Endothelial cell of umbilical vein (primary cell): ENCODE measurements around the gene UBXN11. TPM values are rescaled to one million over a fixed set of nuclear protein-coding genes. Genes with fewer than 3 reads are reported as not detected.

Source experiments
- BruUV-seq: library from RNA; stranded (reverse); fragments of 400-500 nt; replicated peaks from 2 replicates; lab custom pipeline; 2021; lab: Mats Ljungman, UMichigan
- CTCF ChIA-PET: fragments of 300-600, 350-600 bp; sonication (Branson Sonifier 250); formaldehyde crosslinking; loops from one replicate; lab custom pipeline; 2021; ENCODE audit warnings: antibody characterized with exemption, inconsistent platforms; lab: Charles Lee
- POLR2A ChIA-PET: fragments of 300-600, 350-600 bp; sonication (Branson Sonifier 250); formaldehyde crosslinking; loops from one replicate; lab custom pipeline; 2021; ENCODE audit warnings: antibody characterized with exemption, inconsistent platforms; lab: Charles Lee
- DNase-seq: peaks from one replicate; pipeline ENCODE4 v3.0.0-alpha.2; 2011; ENCODE audit warnings: low read depth, low spot score
- FAIRE-seq: peaks from 2 replicates; lab custom pipeline; 2011; peaks lifted over from hg19 to GRCh38; lab: Jason Lieb, UNC
- H2AFZ ChIP-seq: 2 replicates; pipeline ENCODE4 v1.6.0; 2012; ENCODE audit warnings: low read depth, low read length, control low read depth, inconsistent platforms
- H3K27ac ChIP-seq: 2 replicates; pipeline ENCODE4 v1.5.1; 2011; ENCODE audit warnings: low read depth, mild to moderate bottlenecking, control low read depth, low read length, moderate library complexity; ENCODE audit not compliant: insufficient read depth
- H3K27me3 ChIP-seq, 2 experiments: 2 replicates each; pipeline versions ENCODE4 v1.6.0 to v1.6.1; 2011; ENCODE audit warnings: low read length in 2 of 2, mixed read lengths in 1 of 2; ENCODE audit not compliant: control insufficient read depth in 2 of 2, insufficient read depth in 2 of 2
- H3K36me3 ChIP-seq, 2 experiments: 2 replicates in 1 of 2; 3 replicates in 1 of 2; pipeline ENCODE4 v1.5.1; 2011; ENCODE audit warnings: low read length in 2 of 2, mild to moderate bottlenecking in 1 of 2, moderate library complexity in 1 of 2; ENCODE audit not compliant: control insufficient read depth in 2 of 2, insufficient read depth in 2 of 2; ENCODE audit errors: extremely low read depth in 1 of 2
- H3K4me1 ChIP-seq: 3 replicates; pipeline ENCODE4 v1.5.1; 2011; ENCODE audit warnings: mild to moderate bottlenecking, low read length; ENCODE audit not compliant: control insufficient read depth, insufficient read depth; ENCODE audit errors: extremely low read depth
- H3K4me2 ChIP-seq: 2 replicates; pipeline ENCODE4 v1.6.1; 2011; ENCODE audit warnings: low read length, control low read depth, mixed read lengths; ENCODE audit not compliant: insufficient read depth
- H3K4me3 ChIP-seq, 3 experiments: fragments of 200-600 bp in 1 of 3; sonication (generic), shearing (Covaris generic) in 1 of 3; replicated peaks in 1 of 3; 2 replicates each; pipeline ENCODE4 v1.5.1; 2011 to 2016; ENCODE audit warnings: control low read depth in 3 of 3, low read length in 3 of 3, mild to moderate bottlenecking in 2 of 3, inconsistent platforms in 1 of 3, low read depth in 1 of 3, moderate library complexity in 1 of 3; ENCODE audit not compliant: insufficient read depth in 1 of 3
- H3K79me2 ChIP-seq: 2 replicates; pipeline ENCODE4 v1.6.0; 2012; ENCODE audit warnings: low read length, inconsistent platforms; ENCODE audit not compliant: control insufficient read depth, insufficient read depth
- H3K9ac ChIP-seq: replicated peaks from 2 replicates; pipeline ENCODE3; 2011; ENCODE audit warnings: low read length, control low read depth; ENCODE audit not compliant: insufficient read depth; ENCODE audit errors: extremely low read depth
- H3K9me1 ChIP-seq: replicated peaks from 3 replicates; pipeline ENCODE4 v1.6.0; 2011; ENCODE audit warnings: mild to moderate bottlenecking, low read length; ENCODE audit not compliant: control insufficient read depth, insufficient read depth; ENCODE audit errors: extremely low read depth
- H3K9me3 ChIP-seq: replicated peaks from 2 replicates; pipeline ENCODE4 v1.5.1; 2012; ENCODE audit warnings: low read length, inconsistent platforms; ENCODE audit not compliant: control insufficient read depth, insufficient read depth
- H4K20me1 ChIP-seq: replicated peaks from 2 replicates; pipeline ENCODE3; 2011; ENCODE audit warnings: mild to moderate bottlenecking, low read length; ENCODE audit not compliant: control insufficient read depth, insufficient read depth; ENCODE audit errors: extremely low read depth
- CTCF ChIP-seq, 2 donors: IDR thresholded peaks; 1 replicate in 1 of 2; 2 replicates in 1 of 2; pipeline ENCODE4 v1.5.1; 2011; ENCODE audit warnings: low read length in 2 of 2, mild to moderate bottlenecking in 2 of 2, moderate library complexity in 2 of 2, control low read depth in 1 of 2, inconsistent platforms in 1 of 2, low read depth in 1 of 2; ENCODE audit not compliant: insufficient read depth in 1 of 2; ENCODE audit errors: extremely low read depth in 1 of 2
- EZH2 ChIP-seq: IDR thresholded peaks from 2 replicates; pipeline ENCODE4 v1.6.1; 2012; ENCODE audit warnings: borderline replicate concordance, low read depth, mild to moderate bottlenecking, moderate library complexity, low read length, inconsistent platforms; ENCODE audit not compliant: severe bottlenecking
- FOS ChIP-seq: IDR thresholded peaks from 2 replicates; pipeline ENCODE4 v1.6.1; 2011; ENCODE audit warnings: mild to moderate bottlenecking, low read length, moderate library complexity, borderline replicate concordance; ENCODE audit not compliant: insufficient read depth
- GATA2 ChIP-seq: IDR thresholded peaks from 2 replicates; pipeline ENCODE4 v1.7.0; 2011; ENCODE audit warnings: low read depth, mild to moderate bottlenecking, moderate library complexity, mixed read lengths, low read length; ENCODE audit not compliant: insufficient read length, insufficient read depth
- JUN ChIP-seq: IDR thresholded peaks from 2 replicates; pipeline ENCODE4 v1.6.1; 2011; ENCODE audit warnings: borderline replicate concordance, low read depth; ENCODE audit not compliant: insufficient read length, insufficient read depth
- MAX ChIP-seq: IDR thresholded peaks from 2 replicates; pipeline ENCODE4 v1.6.1; 2011; ENCODE audit not compliant: insufficient read depth, insufficient read length
- MYC ChIP-seq: IDR thresholded peaks from one replicate; pipeline ENCODE4 v1.6.1; 2011; ENCODE audit warnings: mild to moderate bottlenecking, low read depth, low read length
- POLR2A ChIP-seq: IDR thresholded peaks from 2 replicates; pipeline ENCODE4 v1.6.1; 2012; ENCODE audit warnings: low read depth, mild to moderate bottlenecking, control low read depth, low read length
- POLR2AphosphoS5 ChIP-seq: IDR thresholded peaks from 2 replicates; pipeline ENCODE4 v1.6.1; 2012; ENCODE audit warnings: low read depth, mild to moderate bottlenecking, control low read depth, low read length, moderate library complexity; ENCODE audit not compliant: insufficient read depth
- dilution Hi-C: fragments of 300-500 bp; cut with MboI; formaldehyde crosslinking; loops from one replicate; pipeline ENCODE4 v1.15.0; 2019; ENCODE audit warnings: low sequenced_read_pairs; ENCODE audit not compliant: extremely low pct_ligation_motif_present
- intact Hi-C: fragments of 100-400 bp; cut with micrococcal nuclease; formaldehyde crosslinking; loops from one replicate; pipeline ENCODE4 v1.10.0; 2022
- polyA plus RNA-seq, 4 experiments: library from polyadenylated mRNA; depleted of rRNA in 3 of 4; stranded (reverse) in 3 of 4; unstranded in 1 of 4; fragments of >200 nt; gene quantifications; 2 replicates each; pipeline versions ENCODE4 v1.2.1 to v1.2.3, GENCODE V29; 2011 to 2012; ENCODE audit warnings: missing spikeins in 1 of 4
- total RNA-seq: library from RNA; stranded (reverse); gene quantifications from 2 replicates; pipeline ENCODE4 v1.2.3, GENCODE V29; 2021

The UBXN11 gene
- total and polyA plus RNA-seq, 2 donors (not counting 3 experiments of a cell fraction or from before 2014, with no cell fraction given) = 14.8 to 15.6 TPM

DNA sequence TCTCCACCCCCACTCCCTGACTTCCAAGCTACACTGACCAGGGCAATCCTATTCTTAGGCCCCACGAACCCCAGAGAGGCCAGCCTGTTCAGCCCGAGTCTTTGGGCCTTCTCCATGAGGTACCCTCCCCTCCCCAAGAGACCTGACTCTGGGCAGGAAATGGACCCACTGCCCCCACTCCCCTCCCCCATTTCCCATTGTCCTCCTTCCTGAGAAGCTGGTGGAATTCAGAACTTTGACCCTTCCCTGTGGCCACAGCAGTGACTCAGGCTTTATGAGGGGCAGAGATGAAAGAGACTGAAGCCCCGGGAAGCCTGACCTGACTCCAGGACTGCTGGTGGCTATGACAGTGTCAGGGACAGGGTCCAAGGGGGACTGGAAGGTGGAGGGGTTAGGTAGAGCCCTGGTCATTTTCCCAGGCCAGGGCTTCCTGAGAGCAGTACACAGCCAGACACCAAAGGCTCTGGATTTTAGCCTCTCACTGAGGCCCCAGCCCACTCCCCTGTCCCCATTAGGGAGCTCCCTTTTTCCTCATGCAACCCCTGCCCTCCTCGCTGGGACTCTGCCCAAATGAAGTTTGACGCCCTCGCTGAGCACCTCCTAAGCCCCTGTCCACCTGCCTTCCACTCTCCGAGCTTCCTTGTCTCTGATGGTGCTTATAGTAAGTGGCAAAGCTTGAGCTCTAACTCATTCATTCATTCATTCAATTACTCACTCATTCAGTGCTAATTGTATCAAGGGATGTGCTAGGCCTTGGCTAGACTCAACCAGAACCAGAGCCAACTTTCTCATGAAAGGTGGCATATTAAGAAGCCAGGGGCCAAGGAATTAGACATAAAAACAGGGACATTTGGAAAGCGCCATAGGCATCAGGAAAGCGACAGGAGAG is 44.5 kb upstream of the UBXN11 start:
- intact Hi-C loops (no loop called here), dilution Hi-C loops (no loop called here)
- H3K27ac ChIP-seq = peak overlapping the region; percentile 51
- no TSS peak for BruUV-seq
- FAIRE-seq = peak; percentile 76
- H4K20me1 ChIP-seq = no peaks in the 10 kb centered on the region
- DNase-seq = peak; percentile 72
- H3K79me2 ChIP-seq = no peaks in the 10 kb centered on the region
- no peaks in the 10 kb centered on the region for H3K36me3 ChIP-seq
- CTCF ChIA-PET = interaction anchor here (0.6 to 1.5 kb wide), 5 partner anchors 11 to 66 kb away, joined by 3 to 6 read pairs (median 4); no protein-coding TSS in a partner anchor
- no peak overlapping the region for H3K4me3 ChIP-seq
- no peaks in the 10 kb centered on the region for H3K9me1 ChIP-seq
- H3K4me2 ChIP-seq = peak overlapping the region; percentile 42
- H2AFZ ChIP-seq = no peak overlapping the region
- no peaks in the 10 kb centered on the region for H3K9me3 ChIP-seq
- TF ChIP-seq FOS (peak; percentile 69), POLR2AphosphoS5 (peak; percentile 56), MAX (no peak)
- H3K4me1 ChIP-seq = peaks cover 15% of the 10 kb centered on the region
- POLR2A ChIA-PET = no interaction called here
- H3K27me3 ChIP-seq = no peaks in the 10 kb centered on the region
- peak overlapping the region; percentile 41 for H3K9ac ChIP-seq

DNA sequence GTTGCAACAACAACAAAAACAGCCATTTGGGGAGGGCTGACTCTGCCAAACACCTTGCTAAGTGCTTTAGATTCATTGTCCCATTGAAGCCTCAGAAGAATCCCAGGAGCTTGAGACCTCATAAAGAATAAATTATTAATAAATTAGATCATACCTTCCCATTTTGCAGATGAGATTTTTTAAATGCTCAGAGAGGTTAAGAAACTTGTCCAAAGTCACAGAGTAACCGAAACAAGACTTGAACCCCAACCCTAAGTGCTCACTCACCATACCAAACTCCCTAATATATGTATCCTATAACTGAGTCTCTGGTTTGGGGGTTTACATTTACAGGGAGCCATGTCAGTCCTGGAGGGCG is 43.9 kb upstream of the UBXN11 start:
- Histone ChIP-seq H3K79me2 (no peaks in the 10 kb centered on the region), H3K36me3 (no peaks in the 10 kb centered on the region), H2AFZ (no peak overlapping the region), H3K9me1 (no peaks in the 10 kb centered on the region), H3K4me1 (peaks cover 15% of the 10 kb centered on the region), H3K4me3 (no peak overlapping the region), H3K27me3 (no peaks in the 10 kb centered on the region), H3K9ac (peak overlapping the region; percentile 41), H4K20me1 (no peaks in the 10 kb centered on the region), H3K9me3 (no peaks in the 10 kb centered on the region), H3K4me2 (peak overlapping the region; percentile 42), H3K27ac (peak overlapping the region; percentile 51)
- intact Hi-C loops = no loop called here
- ChIA-PET CTCF (interaction anchor here (0.6 to 1.5 kb wide), 3 partner anchors 28 to 67 kb away, joined by 4 to 6 read pairs (median 5); no protein-coding TSS in a partner anchor), POLR2A (no interaction called here)
- no peak for FAIRE-seq
- TF ChIP-seq MYC (no peak), FOS (no peak), EZH2 (no peak), CTCF (IDR thresholded peaks at IDR 0.05; ENCODE audit: extremely low read depth in 1 of 2, insufficient read depth in 1 of 2, low read depth in 1 of 2, low read length in 2 of 2) (no peak), POLR2AphosphoS5 (no peak), GATA2 (no peak), JUN (no peak), POLR2A (no peak), MAX (no peak)
- dilution Hi-C loops = no loop called here
- no TSS peak for BruUV-seq
- no peak for DNase-seq
